Upper lobe of left lung (tissue), 4 donors: ENCODE results near the gene DEPDC5.

ENCODE experiments used
- CTCF ChIP-seq, 6 experiments: fragments of 450-650 bp in 4 of 6; fragments of 200-600 bp in 2 of 6; sonication (generic) in 2 of 6; IDR thresholded peaks; one replicate each; pipeline ENCODE4 v1.5.1; 2016 to 2019; ENCODE audit warnings: antibody characterized with exemption in 6 of 6
- EP300 ChIP-seq, 4 donors: sonication (generic); formaldehyde crosslinking; IDR thresholded peaks; one replicate each; pipeline ENCODE4 v1.5.1; 2017; ENCODE audit warnings: antibody characterized with exemption in 4 of 4, control low read depth in 2 of 4
- POLR2A ChIP-seq, 4 donors: fragments of 450-650 bp; IDR thresholded peaks; one replicate each; pipeline ENCODE4 v1.5.1; 2016 to 2017; ENCODE audit warnings: antibody characterized with exemption in 4 of 4, mild to moderate bottlenecking in 2 of 4

GRCh38 chr22:31789803-31790202, 36.0 kb downstream of the DEPDC5 start:
- TF ChIP-seq EP300 (IDR thresholded peaks at IDR 0.05): no peak
- no peak for TF ChIP-seq CTCF (IDR thresholded peaks at IDR 0.05)
- no peak for TF ChIP-seq POLR2A (IDR thresholded peaks at IDR 0.05)
